Thymus (tissue), 11 donors: Measurements from ENCODE around the gene SLC4A2. TPM values are rescaled to one million over a fixed set of nuclear protein-coding genes. Genes with fewer than 3 reads are reported as not detected.
"Not testable (repeated sequence)": the region's sequence is repeated elsewhere in the genome, so short reads cannot be mapped to it uniquely, and the experiment has no call there.

Experiments used
- DNase-seq, 9 donors: peaks; one replicate each; pipeline ENCODE4 v3.0.0-alpha.2; 2013; ENCODE audit warnings: low spot score in 9 of 9, low read depth in 6 of 9, missing footprints in 1 of 9
- H3K27ac ChIP-seq, 2 donors: one replicate each; pipeline ENCODE4 v1.5.1; 2013; ENCODE audit warnings: control low read depth in 1 of 2, low read depth in 1 of 2, low read length in 1 of 2, mild to moderate bottlenecking in 1 of 2, moderate library complexity in 1 of 2
- H3K27me3 ChIP-seq, 2 donors: one replicate each; pipeline ENCODE4 v1.5.1; 2013; ENCODE audit warnings: low read length in 1 of 2; ENCODE audit not compliant: control insufficient read depth in 2 of 2, insufficient read depth in 1 of 2
- H3K36me3 ChIP-seq, 2 donors: one replicate each; pipeline ENCODE4 v1.5.1; 2013; ENCODE audit warnings: low read length in 1 of 2, mild to moderate bottlenecking in 1 of 2, moderate library complexity in 1 of 2; ENCODE audit not compliant: control insufficient read depth in 2 of 2, insufficient read depth in 2 of 2
- H3K4me1 ChIP-seq, 2 donors: one replicate each; pipeline ENCODE4 v1.5.1; 2013; ENCODE audit warnings: low read length in 2 of 2; ENCODE audit not compliant: control insufficient read depth in 2 of 2, insufficient read depth in 2 of 2
- H3K4me3 ChIP-seq, 2 donors: one replicate each; pipeline ENCODE4 v1.5.1; 2013; ENCODE audit warnings: low read length in 2 of 2, control low read depth in 1 of 2, mild to moderate bottlenecking in 1 of 2
- H3K9me3 ChIP-seq, 2 donors: one replicate each; pipeline ENCODE4 v1.5.1; 2013; ENCODE audit warnings: low read length in 1 of 2, mild to moderate bottlenecking in 1 of 2; ENCODE audit not compliant: control insufficient read depth in 2 of 2, insufficient read depth in 1 of 2
- WGBS: extraction: QIAGEN DNeasy Blood & Tissue Kit; methylation state at CpG from one replicate; pipeline ENCODE4 v1.1.7; 2013; 5-methylcytosine and 5-hydroxymethylcytosine counted together
- polyA plus RNA-seq: library from polyadenylated mRNA; stranded (reverse); fragments of 200-250 nt; gene quantifications from one replicate; pipeline ENCODE4 v1.2.3, GENCODE V29; 2013
- total RNA-seq: library from RNA; stranded (reverse); fragments of 120-200 nt; gene quantifications from one replicate; pipeline ENCODE4 v1.2.4, GENCODE V29; 2013
- donor health status: healthy.

SLC4A2 gene
- total and polyA plus RNA-seq, 2 donors, result 22.9 to 89.5 TPM

DNA sequence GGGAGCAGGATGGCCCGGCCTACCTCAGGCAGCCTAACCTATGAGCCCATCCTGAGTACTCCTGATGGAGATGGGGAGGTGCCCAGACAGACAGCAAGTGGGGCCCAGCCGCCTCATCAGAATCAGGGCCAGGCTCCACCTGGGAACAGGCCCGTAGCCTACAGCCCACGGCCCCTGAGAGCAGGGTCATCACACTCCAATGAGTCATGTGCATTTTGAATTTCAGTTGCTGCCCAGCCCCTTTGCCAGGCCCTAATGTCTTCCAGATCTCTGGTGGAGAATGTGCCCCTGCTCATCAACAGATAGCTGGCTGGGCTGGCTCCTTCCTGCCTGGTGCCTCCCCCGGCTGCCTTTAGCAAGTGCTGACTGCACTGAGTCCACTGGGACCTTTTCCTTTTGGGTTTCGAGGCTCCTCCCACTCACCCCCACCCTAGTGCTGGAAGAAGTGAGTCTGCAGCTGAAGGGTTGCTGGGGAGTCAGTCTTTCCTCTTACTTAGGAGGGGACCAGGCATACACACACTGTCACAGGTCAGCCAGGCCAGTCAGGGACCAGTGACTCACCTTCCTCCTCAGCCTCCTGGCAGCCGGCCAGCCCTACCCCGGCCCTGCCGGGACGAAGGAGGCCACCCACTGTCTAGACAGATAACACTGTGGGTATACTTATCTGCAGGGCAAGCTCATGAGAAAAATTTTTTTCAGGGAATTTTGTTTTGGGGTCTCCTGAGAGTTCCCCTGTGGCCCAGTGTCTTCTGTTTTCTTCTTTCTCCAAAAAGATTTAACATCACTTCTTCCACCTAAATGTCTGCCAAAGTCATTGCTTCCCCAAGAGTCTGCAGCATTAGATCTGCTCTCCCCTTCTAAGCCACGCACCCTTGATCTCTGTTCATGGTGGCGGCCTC, 20.2 kb upstream of the SLC4A2 start:
- peaks cover 35 to 55% of the 10 kb centered on the region in 2 donors for H3K36me3 ChIP-seq
- no peak overlapping the region for H3K4me3 ChIP-seq
- DNase-seq, result no peak
- H3K27me3 ChIP-seq, result no peaks in the 10 kb centered on the region
- no peak overlapping the region for H3K27ac ChIP-seq
- H3K4me1 ChIP-seq, result peaks cover 0 to 5% of the 10 kb centered on the region in 2 donors
- H3K9me3 ChIP-seq, result no peaks in the 10 kb centered on the region
- 64% methylated on average over 12 of the region's 12 CpGs for WGBS

- DNase-seq, result no peak
- H3K27me3 ChIP-seq, result no peaks in the 10 kb centered on the region
- WGBS, result 79% methylated on average over 18 of the region's 18 CpGs
- peaks cover 29 to 52% of the 10 kb centered on the region in 2 donors for H3K36me3 ChIP-seq
- no peaks in the 10 kb centered on the region for H3K9me3 ChIP-seq
- H3K4me3 ChIP-seq, result no peak overlapping the region
- H3K27ac ChIP-seq, result no peak overlapping the region
- peaks cover 0 to 5% of the 10 kb centered on the region in 2 donors for H3K4me1 ChIP-seq
These were observed 19.4 kb upstream of the SLC4A2 start for GRCh38 chr7:151039850-151040548.

- Histone ChIP-seq H3K4me3 (no peak overlapping the region), H3K36me3 (peaks cover 21 to 51% of the 10 kb centered on the region in 2 donors), H3K27me3 (no peaks in the 10 kb centered on the region), H3K9me3 (no peaks in the 10 kb centered on the region), H3K4me1 (peaks cover 0 to 5% of the 10 kb centered on the region in 2 donors), H3K27ac (no peak overlapping the region)
- no peak for DNase-seq
- 97% methylated on average over 30 of the region's 30 CpGs for WGBS
These were observed 18.6 kb upstream of the SLC4A2 start for GRCh38 chr7:151040616-151041375.

DNA sequence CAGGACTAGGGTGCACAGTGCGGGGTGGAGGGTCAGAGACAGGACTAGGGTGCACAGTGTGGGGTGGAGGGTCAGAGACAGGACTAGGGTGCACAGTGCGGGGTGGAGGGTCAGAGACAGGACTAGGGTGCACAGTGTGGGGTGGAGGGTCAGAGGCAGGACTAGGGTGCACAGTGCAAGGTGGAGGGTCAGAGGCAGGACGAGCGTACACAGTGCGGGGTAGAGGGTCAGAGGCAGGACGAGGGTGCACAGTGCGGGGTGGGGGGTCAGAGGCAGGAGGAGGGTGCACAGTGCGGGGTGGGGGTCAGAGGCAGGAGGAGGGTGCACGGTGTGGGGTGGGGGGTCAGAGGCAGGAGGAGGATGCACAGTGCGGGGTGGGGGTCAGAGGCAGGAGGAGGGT, 15.9 kb upstream of the SLC4A2 start:
- H3K27me3 ChIP-seq, H3K4me3 ChIP-seq, H3K27ac ChIP-seq, DNase-seq, H3K9me3 ChIP-seq, H3K4me1 ChIP-seq: not testable (repeated sequence)
- WGBS, result 88% methylated on average over 10 of the region's 10 CpGs
- H3K36me3 ChIP-seq, result peaks cover 8 to 38% of the 10 kb centered on the region in 2 donors

- 97% methylated on average over 20 of the region's 20 CpGs for WGBS
- peaks cover 6 to 38% of the 10 kb centered on the region in 2 donors for H3K36me3 ChIP-seq
- H3K27me3 ChIP-seq, result peaks cover 0 to 4% of the 10 kb centered on the region in 2 donors
- no peak overlapping the region for H3K4me3 ChIP-seq
- peaks cover 0 to under 1% of the 10 kb centered on the region in 2 donors for H3K4me1 ChIP-seq
- DNase-seq, result no peak
- H3K27ac ChIP-seq, result no peak overlapping the region
- no peaks in the 10 kb centered on the region for H3K9me3 ChIP-seq
These were observed 15.4 kb upstream of the SLC4A2 start for GRCh38 chr7:151043959-151044358.

DNA sequence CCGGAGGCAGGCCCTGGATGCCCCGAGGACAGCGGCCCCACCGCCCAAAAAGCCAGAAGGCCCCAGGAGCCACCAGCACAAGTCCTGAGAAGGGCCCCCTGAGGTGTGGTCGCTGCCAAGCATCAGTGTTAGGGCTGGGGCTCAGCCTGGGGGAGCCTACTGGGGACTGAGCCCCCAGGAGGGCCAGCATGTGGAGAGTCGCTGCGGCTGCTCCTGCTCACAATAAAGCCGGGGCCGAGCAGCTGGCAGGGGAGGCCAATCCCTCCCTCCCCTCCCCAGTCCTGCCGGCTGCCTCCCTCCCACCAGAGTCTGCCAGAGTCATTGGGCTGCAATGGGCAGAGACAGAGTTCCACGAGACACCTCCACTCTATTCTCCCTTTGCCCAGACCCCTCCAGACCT, 14.1 kb upstream of the SLC4A2 start:
- peaks cover 6 to 38% of the 10 kb centered on the region in 2 donors for H3K36me3 ChIP-seq
- no peak for DNase-seq
- no peak overlapping the region for H3K27ac ChIP-seq
- H3K4me3 ChIP-seq, result no peak overlapping the region
- peaks cover 3 to 15% of the 10 kb centered on the region in 2 donors for H3K27me3 ChIP-seq
- H3K9me3 ChIP-seq, result no peaks in the 10 kb centered on the region
- WGBS, result 96% methylated on average over 11 of the region's 11 CpGs
- no peaks in the 10 kb centered on the region for H3K4me1 ChIP-seq

GRCh38 chr7:151045967-151046366, 13.4 kb upstream of the SLC4A2 start:
- WGBS, result 93% methylated on average over 9 of the region's 9 CpGs
- Histone ChIP-seq H3K27ac (no peak overlapping the region), H3K4me3 (no peak overlapping the region), H3K9me3 (no peaks in the 10 kb centered on the region), H3K27me3 (peaks cover 7 to 22% of the 10 kb centered on the region in 2 donors), H3K36me3 (peaks cover 6 to 38% of the 10 kb centered on the region in 2 donors), H3K4me1 (peaks cover under 1 to 4% of the 10 kb centered on the region in 2 donors)
- no peak for DNase-seq

- no peak for DNase-seq
- 75% methylated on average over 14 of the region's 14 CpGs for WGBS
These were observed 12.5 kb upstream of the SLC4A2 start for GRCh38 chr7:151046603-151047573.

More at GRCh38 chr7:151046603-151047573, 12.5 kb upstream of the SLC4A2 start:
- Histone ChIP-seq H3K27me3 (peaks cover 7 to 27% of the 10 kb centered on the region in 2 donors), H3K27ac (no peak overlapping the region), H3K36me3 (peaks cover 4 to 36% of the 10 kb centered on the region in 2 donors), H3K4me1 (peaks cover 4 to 8% of the 10 kb centered on the region in 2 donors), H3K9me3 (no peaks in the 10 kb centered on the region), H3K4me3 (no peak overlapping the region)
